Activated CD4-positive, alpha-beta T cell treated with anti-CD3 and anti-CD28 coated beads, Interleukin-2, Interleukin-4, amounts not matched to agents 100 ng/mL and 50 ng/mL, durations not matched to agents 16 hours and 8 hours (primary cell): ENCODE results near the gene MED9.

Source experiments
- DNase-seq: peaks from one replicate; pipeline ENCODE4 v3.0.0-alpha.2; 2020; ENCODE audit warnings: low spot score

The MED9 gene

DNA sequence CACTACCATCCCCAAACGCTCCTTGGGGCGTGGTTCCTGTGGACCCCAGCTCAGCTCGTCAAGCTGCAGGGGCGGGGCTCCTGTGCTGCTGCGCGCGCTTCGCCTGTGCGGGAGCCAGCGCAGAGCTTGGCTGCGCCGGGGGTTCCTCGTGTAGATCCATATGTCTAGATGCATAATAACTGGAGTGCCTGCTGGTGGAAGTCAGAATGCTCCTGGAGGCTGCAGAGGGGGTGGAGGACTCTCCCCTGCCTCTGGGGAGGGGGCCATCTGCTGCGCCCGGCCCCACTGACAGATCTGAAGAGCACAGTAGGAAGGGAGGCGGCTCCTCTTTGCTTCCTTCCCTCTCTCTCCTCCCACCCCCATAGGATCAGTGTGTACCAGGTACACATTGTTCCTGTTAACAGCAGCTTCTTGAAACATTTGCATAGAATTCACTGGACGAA is 14.8 kb downstream of the MED9 start:
- no peak for DNase-seq

DNA sequence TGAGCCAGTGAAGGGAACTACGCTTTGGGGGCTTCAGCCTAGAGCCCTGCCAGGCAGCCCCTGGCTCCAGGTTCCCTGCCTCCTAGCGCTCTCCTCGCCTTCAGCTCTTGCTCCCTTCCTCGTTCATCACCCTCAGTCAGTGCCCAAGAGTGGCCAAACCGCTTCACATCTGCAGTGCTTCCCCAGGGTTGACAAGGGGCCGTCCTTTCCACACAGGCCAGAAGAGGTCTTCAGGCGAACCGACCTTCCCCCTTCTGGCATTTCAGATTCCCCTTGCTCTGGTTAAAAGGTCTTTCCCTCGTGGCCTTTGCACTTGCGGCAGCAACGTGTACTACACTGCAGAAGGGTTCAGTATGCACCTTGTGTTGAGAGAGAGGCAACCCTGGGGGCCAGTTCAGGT is 15.3 kb downstream of the MED9 start:
- DNase-seq = no peak

DNA sequence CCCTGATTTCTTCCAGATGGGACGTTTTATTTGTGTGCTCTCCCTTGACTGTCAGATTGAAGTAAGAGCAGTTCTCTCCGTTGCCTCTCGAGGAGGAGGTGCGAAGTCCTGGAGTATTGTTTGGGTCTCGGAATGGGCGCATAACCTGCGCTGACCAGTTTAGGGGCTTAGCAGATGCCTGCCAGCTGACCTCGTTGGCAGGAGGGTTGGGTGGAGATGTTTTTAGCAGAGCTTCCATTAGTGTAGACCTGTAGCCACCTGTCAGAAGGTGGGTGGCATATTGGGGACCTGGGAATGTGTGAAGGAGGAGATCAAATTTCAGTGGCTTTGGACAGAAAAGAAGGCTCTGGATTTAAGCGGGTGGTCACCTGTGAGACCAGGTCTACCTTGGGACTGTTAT is 15.8 kb downstream of the MED9 start:
- no peak for DNase-seq

DNA sequence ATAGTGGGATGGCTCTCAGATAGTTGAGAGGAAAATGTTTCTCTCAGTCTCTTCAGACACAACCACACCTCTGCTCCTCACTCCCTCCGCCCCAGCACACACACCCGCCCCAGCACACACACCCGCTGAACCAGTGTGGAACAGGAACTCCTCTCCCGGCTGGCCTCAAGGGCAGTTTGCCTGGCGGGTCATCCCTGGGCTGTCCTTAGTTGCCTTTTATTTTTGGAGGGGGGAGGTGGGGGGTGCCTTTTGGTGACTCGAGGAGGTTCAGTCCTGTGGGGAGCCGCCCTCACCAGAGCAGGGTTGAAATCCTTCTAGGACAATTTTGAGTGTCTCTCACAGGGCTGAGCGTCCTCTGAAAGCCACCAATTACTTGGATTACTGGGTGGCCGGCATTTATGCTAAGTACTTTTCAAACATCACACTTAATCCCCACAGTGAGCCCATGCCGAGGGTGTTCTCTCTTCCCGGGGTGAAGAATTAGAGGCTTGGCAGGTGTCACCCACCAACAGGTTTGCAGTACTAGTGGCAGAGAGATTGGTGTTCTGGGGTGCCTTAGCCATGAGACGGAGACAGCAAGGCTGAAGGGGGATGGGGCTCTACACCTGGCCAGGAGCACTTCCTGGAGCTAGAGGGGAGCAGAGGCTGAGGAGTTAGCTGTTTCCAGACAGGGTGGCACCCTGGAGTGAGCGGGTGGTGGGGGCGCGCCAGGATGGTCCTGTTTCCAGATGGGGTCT is 16.6 kb downstream of the MED9 start:
- DNase-seq = no peak

DNA sequence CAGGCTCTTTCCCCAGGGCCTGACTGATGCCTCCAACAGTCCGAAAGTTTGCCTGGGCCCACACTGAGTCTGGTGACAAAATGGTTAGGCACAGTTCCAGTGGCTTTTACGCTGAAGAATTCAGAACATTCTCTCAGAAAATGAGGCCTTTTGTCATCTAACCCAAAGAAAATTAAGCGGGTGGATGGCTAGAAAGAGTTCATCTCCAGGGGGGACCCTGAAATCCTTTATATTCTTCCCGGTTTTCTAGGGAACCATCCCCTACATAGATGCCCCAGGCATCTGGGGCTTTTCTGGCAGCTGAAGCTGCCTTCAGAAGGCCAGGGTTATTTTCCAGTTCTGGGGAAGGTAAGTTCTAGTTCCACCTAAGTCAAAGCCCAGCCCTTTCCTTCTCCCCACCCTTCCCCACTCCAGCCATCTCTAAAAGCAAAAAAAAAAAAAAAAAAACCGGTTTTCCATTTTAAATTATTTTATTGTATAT is 17.2 kb downstream of the MED9 start:
- no peak for DNase-seq

DNA sequence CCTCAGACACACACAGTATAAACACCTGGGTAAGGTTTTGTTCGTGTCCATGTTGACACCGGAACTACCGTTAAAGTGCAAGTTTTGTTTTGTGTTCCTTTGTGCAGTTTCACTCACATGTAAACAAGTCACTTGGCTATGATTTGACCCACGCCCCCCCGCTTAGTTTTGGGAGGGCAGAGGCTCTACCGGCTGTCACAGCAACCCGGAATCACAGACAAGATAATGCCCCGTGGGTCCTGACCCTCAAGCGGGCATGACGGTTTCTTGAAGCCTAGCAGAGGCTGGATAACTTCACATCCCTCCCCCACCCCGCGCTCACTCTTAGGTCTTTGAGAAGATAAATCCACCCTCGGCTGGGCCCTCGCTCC is 17.7 kb downstream of the MED9 start:
- no peak for DNase-seq

DNA sequence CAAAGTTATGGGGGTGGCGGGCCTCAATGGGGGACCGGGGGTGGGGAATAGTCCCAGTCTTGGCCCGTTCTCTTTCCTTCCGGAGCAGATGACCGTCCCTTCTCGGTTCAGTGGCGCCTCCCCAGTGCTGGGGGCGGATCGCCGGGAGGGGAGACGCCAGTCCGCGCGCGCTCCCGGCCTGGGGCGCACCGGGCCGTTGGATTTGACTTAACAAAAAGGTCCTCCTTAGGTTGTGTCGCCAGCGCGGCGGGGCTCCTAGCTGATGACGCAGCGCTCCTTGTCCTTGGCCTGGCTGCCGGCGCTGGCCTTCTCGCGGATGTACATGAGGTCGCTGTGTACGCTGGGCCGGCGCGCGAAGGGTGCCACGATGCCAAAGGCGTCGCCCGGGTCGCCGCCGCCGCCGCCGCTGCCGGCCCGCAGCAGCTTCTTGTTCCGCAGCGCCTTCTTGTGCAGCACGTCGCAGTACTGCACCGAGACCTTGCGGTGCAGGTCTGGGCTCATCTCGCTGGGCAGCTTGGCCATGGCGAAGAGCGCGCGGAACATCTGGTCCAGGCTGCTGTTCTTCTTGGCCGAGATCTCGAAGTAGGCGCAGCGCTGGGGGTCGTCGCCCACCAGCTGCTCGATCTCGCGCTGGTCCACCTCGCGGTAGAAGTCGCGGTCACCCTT is 18.2 kb downstream of the MED9 start:
- no peak for DNase-seq

DNA sequence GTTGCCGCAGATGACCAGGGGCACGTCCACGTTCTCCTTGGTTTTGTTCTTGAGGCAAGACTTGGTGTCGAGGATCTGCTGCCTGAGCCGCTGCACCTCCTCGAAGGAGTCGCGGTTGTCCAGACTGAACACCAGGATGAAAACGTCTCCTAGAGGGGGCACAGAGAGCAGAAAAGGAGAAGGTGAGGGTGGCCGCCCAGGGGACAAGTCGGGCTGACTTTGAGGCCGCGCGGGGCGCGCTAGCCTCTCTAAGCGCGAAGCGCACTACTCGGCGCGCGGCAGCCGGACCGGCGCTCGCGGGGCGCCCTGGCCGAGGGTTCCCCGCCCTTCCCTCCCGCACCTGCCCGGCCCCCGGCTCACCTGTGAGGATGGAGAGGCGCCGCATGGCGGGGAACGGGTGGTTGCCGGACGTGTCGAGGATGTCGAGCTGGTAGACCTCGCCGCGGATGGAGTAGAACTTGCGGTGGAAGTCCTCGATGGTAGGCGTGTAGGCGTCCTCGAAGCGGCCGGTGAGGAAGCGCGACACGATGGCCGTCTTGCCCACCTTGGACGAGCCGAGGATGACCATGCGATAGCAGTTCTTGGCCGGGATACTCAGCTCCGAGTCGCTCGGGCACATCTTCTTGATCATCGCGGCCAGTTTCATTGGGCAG is 18.9 kb downstream of the MED9 start:
- peak; percentile 22 for DNase-seq

DNA sequence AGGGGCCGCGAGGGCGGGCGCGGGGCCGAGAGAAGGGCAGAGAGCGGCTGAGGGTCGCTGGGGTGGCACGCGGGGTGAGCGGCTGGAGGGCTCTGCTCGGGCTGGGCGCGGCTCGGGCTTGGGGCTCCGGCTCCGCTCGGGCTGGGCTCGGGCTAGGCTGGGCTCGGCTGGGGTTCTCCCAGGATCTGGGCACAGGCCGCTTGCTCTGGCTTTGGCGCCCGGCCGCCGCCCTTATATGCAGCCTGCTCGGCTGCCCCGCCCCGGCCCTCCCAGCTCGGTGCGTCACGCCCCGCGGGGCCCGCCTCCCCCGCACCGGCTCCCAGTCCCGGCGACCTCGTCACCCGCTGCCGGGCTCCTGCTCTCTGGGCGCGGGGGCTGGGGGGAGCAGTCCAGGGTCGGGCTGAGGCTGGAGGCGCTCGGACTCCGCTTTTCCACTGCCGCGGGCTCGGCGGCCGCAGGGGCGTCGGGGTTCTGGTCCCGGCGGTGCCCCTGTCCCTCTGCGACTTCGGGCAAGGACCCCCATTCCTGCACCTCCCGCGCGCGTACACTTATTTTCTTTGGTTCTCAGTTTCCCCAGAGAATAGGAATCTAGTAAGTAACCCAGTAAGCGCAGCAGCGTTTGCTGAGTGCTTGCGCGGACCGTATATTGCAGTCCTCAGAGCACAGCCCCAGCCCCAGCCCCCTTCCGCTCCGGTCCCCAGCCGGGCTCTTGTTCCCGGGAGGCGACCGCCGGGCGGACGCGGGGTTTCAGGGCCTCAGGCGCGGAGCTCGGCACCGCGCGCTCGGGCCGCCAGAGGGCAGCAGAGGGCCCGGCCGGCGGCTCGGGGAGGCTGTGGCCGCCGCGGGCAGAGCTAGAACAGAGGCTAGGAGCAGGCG is 19.6 kb downstream of the MED9 start, which contains the start of gene RASD1:
Gene RASD1 (minus strand): TSS at position 207 of the 876 bp plus-strand sequence. CDS start 214 bp downstream, outside the sequence.
- DNase-seq = peak; percentile 77

DNA sequence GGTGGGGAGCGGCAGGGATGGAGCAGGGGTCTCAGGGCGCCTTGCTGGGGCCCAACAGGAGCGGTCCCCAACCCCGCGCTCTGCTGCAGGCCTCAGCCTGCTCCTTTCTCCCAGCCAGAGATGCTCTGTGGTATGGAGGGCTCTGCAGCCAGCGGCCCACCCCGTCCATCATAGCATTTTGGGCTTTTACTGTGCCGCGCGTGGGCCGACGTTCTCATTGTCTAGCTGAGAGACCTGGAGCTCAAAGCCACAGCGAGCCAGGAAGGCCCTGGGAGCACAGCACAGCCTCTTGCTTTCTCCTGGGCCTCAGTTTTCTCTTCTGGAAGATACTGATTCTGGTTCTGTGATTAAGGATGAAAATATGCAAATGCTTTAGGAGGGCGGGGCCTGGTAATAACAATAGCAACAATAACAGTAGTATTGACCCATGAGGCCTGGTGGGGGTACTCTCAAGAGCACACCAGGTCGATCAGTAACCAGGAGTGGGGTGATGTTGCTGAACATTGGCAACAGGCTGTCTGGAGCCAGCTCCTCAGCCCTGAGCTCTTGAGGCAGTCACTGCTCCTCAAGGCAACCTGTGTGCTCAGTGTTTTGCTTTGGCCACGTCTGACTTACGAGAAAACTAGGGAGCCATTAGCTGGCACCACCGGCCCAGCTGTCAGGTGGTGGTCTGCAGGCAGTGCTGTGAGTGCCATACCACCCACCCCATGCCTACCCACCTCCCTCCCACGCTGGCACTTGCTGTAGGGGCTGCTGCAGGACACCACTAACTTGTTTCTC is 20.5 kb downstream of the MED9 start:
- DNase-seq = no peak

DNA sequence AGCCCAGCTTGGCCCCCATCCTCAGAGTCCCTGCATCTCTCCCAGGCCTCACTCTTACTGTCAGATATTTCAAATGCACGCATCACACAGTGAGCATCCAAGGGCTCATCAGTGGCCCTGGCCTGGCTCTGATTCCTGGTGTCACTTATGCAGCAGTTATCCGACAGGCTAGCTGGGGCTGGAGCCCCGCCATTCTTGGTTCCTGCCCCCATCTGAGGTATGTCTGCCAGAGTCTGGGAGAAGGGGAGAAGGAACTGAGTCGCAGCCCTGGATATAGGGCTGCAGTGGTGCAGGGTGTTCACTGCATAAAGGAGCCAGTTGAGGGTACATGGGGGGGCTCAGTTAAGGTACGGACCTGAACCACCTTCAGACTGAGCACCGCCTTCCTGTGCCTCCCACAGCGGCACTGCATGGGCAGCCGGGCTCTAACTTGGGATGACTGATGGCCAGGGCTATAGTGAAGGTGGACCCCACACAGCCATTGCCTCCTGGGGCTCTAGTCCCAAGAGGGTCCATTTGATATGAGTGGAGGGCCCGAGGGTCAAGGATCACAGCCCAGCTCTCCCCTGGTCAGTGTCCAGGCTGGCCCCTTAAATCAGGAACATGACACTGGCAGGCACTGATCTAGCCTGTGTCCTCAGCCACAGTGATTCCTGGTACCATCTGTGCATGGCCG is 21.2 kb downstream of the MED9 start:
- no peak for DNase-seq

DNA sequence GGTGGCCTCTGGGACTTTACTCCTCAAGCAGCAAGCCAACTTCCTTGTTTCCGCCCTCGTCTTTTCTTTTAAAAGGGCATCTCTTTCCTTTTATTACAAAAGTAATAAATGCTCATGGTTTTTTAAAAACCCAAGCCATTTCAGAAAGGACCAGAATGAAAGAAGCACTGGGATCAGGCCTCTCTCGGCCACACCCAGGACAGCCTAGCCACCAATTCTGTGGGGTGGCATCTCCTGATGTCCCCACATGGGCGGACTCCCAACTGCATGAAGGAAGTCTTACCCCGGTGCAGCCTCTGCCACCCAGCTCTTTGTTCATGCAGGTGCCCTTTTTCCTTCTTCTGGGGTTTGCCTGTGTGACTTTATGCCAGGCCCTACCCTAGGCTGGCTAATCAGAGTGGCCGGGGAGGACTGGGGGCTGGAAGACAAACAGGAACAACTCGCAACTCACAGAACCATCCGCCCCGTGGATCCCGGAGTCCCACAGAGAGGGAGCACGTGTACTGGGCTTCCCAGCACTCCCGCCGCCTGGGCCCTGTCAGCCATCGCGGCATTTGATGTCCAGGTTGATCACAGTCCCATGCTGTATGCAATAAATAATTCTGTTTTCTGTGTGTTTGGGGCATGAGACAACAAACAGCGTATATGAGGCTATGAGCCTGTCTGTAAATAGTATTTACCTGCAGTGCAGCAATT is 22.0 kb downstream of the MED9 start:
- DNase-seq = no peak

DNA sequence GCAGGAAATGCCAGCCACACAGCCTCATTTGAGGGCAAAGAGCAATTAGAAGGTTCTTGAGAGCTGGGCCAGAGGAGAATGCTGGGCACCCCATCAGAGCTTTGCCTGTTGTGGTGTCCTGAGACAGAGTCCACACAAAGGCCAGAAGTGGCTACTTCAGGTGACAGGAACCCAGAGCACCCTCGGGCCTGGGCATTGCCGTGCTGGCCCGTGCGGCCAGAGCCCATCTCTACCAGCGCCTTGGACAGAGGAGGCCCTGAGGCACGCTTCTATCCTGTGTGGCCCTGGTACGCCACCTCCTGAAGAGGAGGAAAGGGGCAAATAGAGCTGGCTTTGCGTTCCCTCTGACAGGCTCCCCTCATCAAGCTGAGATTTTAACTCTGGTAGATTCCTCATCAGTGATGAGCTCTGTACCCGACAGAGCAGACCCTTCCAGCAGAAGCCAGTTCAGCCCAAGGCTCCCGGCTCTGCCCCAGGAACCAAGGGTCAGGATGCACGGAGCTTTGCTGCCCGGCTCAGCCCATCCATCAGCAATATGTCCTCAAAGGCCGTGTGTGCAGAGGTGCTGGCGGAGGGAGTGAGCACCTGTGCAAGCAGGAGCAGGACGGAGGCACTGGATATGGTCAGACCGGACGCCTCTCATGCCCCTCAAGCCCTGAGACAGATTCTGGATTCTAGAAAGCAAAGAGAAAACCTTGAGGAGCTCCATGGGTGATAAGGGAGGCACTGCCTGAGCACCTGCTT is 22.8 kb downstream of the MED9 start:
- no peak for DNase-seq

DNA sequence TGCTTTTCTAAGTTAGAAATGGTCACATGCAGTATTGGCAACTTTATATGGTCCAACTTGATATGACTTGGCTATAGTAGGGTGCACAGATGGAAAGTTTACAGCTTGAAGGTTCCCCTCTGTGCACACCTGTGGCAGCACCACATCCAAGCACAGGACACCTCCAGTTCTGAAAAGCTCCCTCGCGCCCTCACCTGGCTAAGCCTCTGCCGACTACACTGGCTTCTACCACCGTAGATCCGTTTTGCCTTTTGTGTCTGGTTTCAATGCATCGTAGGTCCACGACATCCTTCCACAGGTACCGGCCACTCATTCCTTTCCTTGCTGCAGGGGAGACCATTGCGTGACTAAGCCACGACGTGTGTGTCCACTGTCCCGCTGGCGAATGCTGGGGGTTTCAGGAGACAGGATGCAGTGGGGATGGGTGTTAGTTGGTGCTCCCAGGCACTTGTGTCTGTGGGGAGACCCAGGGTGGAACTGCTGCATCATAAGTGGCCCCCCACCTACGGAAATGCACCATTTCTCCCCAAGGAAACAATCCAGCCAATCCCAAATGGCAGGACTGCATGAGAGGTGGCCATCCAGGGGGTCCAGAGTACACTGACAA is 24.3 kb downstream of the MED9 start:
- DNase-seq = no peak

DNA sequence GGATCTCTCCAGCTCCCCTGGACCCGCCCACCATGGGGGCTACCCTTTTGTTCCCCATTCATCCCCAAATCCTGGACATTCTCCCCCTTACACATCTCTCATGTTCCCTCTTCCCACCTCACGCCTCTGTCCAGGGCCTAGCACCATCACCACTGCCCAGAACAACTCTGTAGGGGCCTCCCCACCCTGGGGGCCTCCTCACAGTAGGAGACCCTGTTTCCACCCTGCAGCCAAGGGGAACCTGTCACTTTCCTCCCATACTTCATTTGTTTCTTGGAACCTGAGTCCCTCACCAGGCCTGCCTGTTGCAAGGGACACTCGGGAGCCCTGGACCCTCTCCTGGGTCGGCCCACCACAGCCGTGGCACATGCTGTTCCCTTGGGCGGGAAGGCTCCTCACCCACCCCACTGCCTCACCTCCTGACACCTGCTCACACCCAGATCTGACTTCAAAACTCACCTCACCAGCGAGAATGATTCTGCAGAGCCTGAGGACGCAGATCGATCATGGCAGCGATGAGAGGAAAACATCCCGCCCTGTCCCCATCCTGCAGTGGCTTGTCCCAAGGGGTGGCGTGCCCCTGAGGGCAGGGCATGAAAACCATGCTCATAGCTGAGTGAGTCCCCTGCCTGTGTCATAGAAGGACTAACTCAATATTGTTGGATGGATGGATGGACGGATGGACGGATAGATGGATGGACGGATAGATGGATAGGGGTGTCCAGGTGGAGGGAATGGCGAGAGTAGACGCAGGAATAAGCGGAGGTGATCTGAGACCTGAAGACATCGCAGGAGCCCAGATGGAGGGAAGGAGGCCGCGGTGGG is 26.2 kb downstream of the MED9 start:
- no peak for DNase-seq

DNA sequence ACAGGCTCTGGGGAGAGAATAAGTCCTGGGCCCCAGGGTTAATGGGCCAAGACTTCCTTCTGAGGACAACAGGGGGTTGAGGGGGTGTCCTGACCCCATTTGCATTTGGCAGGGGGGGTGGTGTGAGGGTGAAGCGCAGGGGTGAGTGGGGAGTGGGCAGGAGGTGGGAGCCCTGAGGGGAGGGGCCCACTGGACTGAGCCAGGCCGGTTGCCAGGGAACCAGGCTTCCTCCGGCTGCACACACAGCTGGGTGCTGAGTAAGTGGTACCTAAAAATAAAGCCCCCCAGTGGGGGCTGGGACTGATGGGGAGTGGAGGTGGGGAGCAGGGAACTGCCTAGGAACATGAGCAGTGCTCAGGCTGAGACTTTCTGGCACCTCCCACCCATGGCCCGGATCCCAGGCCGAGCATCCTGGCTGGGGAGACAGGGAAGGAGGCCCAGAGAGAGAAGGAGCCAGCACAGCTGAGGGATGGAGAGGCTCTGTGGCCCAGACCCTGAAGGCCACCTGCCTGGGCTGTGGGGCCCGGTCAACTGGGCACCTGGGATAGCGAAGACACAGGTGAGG is 26.8 kb downstream of the MED9 start:
- DNase-seq = no peak

DNA sequence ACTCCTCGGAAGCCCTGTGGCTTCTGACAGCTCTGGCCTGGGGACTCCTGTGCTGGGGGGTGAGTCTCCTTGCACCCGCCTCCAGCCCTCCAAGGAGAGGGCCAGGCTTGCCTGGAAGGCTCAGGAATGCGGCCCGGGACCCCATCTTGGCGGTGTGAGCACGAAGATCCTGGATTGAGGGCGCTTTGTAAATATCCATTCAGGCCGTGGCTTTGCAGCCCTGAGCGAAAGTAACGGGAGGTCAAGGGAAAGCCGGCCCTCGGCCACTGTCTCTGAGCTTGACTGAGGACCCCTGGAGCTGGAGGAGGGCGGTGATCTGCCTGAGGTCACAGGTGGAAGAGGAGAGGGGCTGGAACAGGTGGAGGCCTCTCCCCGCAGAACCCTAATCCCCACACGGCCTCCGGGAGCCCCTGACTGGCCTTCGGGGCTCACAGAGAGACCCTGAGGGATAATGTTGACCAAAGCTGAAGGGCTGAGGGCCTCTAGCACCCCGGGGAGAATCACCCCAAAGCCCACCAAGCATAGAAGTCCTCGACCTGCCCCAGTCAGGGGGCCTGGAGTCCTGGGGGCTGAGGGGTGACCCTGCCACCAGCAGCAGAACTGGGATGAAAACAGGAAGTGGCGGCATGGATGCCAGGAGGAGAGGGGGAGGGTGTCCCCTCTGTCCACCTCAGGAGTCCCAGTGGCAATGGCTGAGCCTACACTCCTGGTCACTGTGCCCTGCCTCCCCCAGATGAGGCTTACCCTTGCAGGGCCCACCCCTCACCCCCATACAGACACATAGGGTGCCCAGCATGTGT is 27.7 kb downstream of the MED9 start:
- DNase-seq = no peak
